Lower leg skin (tissue), 3 donors: ENCODE results near the gene FZR1.
"Not testable (repeated sequence)": the region's sequence is repeated elsewhere in the genome, so short reads cannot be mapped to it uniquely, and the experiment has no call there.

Experiments used
- CTCF ChIP-seq, 3 donors: fragments of 450-650 bp; IDR thresholded peaks; one replicate each; pipeline ENCODE4 v1.5.1; 2016; ENCODE audit warnings: antibody characterized with exemption in 3 of 3, mild to moderate bottlenecking in 3 of 3, moderate library complexity in 2 of 3
- POLR2A ChIP-seq, 2 donors: fragments of 450-650 bp; IDR thresholded peaks; one replicate each; pipeline ENCODE4 v1.6.1; 2016 to 2017; ENCODE audit warnings: antibody characterized with exemption in 2 of 2, mild to moderate bottlenecking in 1 of 2, moderate library complexity in 1 of 2

DNA sequence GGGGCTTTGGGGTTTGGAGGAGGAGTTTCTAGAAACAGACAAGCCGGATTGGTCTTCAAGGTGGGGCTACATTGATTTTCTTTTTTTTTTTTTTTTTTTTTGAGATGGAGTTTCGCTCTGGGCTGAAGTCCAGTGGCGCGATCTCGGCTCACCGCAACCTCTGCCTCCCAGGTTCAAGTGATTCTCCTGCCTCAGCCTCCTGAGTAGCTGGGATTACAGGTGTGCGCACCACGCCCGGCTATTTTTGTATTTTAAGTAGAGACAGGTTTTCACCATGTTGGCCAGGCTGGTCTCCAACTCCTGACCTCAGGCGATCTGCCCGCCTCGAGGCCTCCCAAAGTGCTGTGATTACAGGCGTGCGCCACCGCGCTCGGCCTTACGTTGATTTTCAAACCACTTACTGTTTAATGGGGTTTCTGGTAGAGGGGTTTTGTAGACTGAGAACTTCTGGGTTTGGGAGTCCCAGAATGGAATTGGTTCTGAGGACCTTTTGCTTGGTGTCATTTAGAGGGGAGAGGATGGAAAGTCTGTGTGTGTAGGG, 2.1 kb downstream of the FZR1 start:
- TF ChIP-seq CTCF, POLR2A (IDR thresholded peaks at IDR 0.05): not testable (repeated sequence)
